EL (cell line): Measurements from ENCODE around the gene CREBZF.
"Not testable (repeated sequence)": the region's sequence is repeated elsewhere in the genome, so short reads cannot be mapped to it uniquely, and the experiment has no call there.

ENCODE experiments used
- DNase-seq: peaks from one replicate; pipeline ENCODE4 v3.0.0-alpha.2; 2016

Gene CREBZF

GRCh38 chr11:85668157-85668556 lies 3.2 kb upstream of the CREBZF start:
- no peak for DNase-seq

- DNase-seq, result no peak
These were observed 1.8 kb upstream of the CREBZF start for GRCh38 chr11:85666687-85667086.

GRCh38 chr11:85665733-85666132 lies 804 bp upstream of the CREBZF start:
- DNase-seq, result no peak

GRCh38 chr11:85663753-85664614 lies 945 bp downstream of the CREBZF start:
- DNase-seq, result peak; percentile 68

GRCh38 chr11:85663080-85663752 lies 1.7 kb downstream of the CREBZF start:
- no peak for DNase-seq

- DNase-seq, result no peak
These were observed 2.8 kb downstream of the CREBZF start for GRCh38 chr11:85661972-85662664.

- no peak for DNase-seq
These were observed 6.7 kb downstream of the CREBZF start for GRCh38 chr11:85658180-85658579.

- no peak for DNase-seq
These were observed 8.2 kb downstream of the CREBZF start for GRCh38 chr11:85656777-85657176.

- not testable (repeated sequence) for DNase-seq
These were observed 10.6 kb downstream of the CREBZF start for GRCh38 chr11:85654343-85654742.

GRCh38 chr11:85652786-85653447 lies 12.0 kb downstream of the CREBZF start:
- no peak for DNase-seq

- no peak for DNase-seq
These were observed 13.8 kb downstream of the CREBZF start for GRCh38 chr11:85651118-85651517.

GRCh38 chr11:85647604-85648299 lies 17.2 kb downstream of the CREBZF start, which contains the start of gene TMEM126A:
TMEM126A (plus strand) TSS chr11:85647967; CDS start chr11:85650256, 2,289 bp downstream.
- peak; percentile 85 for DNase-seq

- no peak for DNase-seq
These were observed 17.9 kb downstream of the CREBZF start for GRCh38 chr11:85647078-85647477.

- DNase-seq, result no peak
These were observed 21.7 kb downstream of the CREBZF start for GRCh38 chr11:85643191-85643614.

- no peak for DNase-seq
These were observed 30.2 kb downstream of the CREBZF start for GRCh38 chr11:85634747-85635146.

- no peak for DNase-seq
These were observed 36.1 kb downstream of the CREBZF start for GRCh38 chr11:85628771-85629341.

GRCh38 chr11:85627998-85628770 lies 36.7 kb downstream of the CREBZF start, which contains the start of gene TMEM126B:
TMEM126B (plus strand) TSS chr11:85628593; CDS start chr11:85628608, 15 bp downstream.
- peak; percentile 98 for DNase-seq

GRCh38 chr11:85627332-85627997 lies 37.5 kb downstream of the CREBZF start, which contains the start of gene DLG2:
DLG2 (minus strand) TSS chr11:85627344.
- DNase-seq, result peak; percentile 53

- no peak for DNase-seq
These were observed 38.4 kb downstream of the CREBZF start for GRCh38 chr11:85626496-85626895.

GRCh38 chr11:85620256-85620655 lies 44.7 kb downstream of the CREBZF start:
- DNase-seq, result no peak
